HG03139 (cell line): ENCODE data around the gene FOXRED2.
A peak's percentile ranks its signal among the peaks of the same experiment; 100 is the strongest.
"Not testable (repeated sequence)": the region's sequence is repeated elsewhere in the genome, so short reads cannot be mapped to it uniquely, and the experiment has no call there.

ENCODE experiments used
- ATAC-seq: cut with Tn5 transposase; IDR thresholded peaks from one replicate; pipeline ENCODE4 v1.9.1; 2021; ENCODE audit not compliant: unreplicated experiment

Gene FOXRED2

DNA sequence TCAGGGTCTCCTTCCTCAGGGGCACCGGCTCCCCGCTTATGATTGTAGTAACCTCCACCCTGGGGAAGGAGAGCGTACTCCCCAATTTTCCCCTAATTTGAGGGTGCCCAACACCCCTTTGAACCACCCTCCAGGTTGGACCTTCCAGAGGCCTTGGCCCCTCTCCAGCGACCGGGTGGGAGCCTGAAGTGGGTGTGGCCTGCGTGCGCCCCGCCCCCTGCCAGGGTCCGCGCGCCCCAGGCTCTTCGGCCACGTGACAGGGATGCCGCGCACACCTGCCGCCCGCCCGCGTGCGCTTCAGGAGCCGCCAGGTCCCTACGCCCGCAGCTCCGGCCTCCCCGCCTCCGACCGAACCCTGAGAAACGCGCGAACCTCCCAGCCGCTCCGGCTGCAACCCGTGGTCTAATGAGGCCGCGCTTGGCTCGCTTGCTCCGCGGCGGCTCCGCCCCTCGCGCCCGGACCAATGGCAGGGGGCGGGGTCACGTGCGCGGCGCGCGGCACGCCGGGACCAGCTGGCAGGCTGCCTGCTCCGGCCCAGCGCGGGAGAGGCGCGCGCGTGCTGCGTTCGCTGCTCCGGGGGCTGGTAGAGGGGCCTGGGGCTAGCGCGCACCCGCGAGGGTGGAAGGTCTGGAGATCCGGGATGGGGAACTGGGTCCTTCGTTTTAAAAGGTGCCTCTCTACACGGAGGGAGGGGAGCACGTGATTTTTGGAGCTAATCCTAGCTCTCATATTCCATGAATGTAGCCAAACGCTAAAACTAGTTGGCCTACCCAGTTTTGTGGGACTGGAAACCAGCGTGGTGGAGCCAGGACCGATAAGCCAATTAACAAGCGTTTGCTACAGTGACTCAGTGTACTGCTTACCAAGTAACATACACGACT, at the start of gene FOXRED2:
Gene FOXRED2 (minus strand): TSS at position 404 of the 881 bp plus-strand sequence. CDS start 618 bp downstream, outside the sequence.
- ATAC-seq, result peak; percentile 66

DNA sequence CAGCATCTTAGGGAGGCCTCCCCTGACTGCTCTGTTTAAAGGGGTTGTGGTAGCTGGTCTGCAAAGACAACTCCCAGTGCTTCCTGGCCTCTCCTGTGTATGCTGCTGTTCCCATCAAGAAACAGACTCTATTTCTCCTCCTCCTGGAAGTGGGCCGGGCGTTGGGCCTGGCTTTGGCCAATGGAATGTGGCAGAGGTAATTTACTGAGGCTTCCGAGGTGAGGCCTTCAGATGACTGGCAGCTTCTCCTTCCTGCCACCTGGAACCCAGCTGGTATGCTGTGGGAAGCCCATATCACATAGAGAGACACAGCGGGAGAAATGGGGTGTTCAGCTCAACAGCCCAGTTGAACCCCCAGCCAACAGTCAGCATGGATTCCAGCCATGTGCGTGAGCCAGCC, 47.3 kb upstream of the FOXRED2 start:
- no peak for ATAC-seq

DNA sequence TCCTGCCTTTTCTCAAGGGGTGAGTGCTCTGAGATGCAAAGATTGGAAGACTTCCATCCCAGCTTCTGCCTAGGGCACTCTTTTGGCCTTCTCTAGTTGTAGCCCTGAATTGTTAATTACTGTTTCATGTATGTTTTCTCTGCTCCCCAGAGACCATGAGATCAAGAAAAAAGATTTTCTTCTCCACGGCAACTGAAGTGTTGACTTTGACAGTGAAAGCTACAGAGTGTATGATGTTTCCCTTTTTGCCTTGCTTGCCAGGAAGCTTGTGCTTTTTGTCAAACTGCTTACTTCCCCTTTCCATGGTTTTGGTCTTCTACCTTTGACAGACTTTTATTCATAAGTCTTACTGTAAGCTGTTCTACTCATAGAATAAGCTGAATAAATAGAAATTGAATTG, 45.4 kb upstream of the FOXRED2 start:
- ATAC-seq, result no peak

DNA sequence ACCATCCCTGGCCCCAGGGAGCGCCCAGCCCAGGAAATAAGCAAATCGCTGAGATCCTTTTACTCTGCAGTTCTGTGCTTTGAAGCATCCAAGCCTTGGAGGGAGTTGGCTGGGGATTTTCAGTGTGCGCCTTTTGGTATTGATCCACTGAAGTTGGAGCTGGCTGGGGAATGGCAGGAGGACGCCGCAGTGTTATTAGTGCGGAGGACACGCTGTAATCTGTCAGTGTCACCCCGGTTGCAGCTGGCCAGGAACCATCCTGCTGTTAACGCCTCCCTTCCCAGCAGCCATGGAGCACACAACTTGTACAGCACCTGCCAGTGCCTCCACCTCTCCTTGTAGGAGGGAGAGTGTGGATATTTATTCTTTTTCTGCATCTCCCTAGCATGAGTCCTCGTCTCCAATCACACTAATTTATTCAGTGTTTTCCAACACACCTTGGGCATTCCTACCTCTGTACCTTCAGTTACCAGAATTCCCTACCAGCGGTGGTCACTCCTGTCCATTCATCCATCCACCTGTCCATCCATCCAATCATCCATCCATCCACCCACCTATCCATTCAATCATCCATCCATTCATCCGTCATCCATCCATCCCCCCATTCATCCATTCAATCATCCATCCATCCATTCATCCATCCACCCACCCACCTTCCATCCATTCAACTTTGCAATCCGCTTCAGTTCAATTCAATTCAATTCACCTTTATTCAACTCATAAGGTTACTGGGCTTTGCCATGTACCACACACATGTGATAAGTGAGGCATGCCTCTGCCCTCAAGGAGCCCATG, 44.1 kb upstream of the FOXRED2 start:
- ATAC-seq, result no peak

DNA sequence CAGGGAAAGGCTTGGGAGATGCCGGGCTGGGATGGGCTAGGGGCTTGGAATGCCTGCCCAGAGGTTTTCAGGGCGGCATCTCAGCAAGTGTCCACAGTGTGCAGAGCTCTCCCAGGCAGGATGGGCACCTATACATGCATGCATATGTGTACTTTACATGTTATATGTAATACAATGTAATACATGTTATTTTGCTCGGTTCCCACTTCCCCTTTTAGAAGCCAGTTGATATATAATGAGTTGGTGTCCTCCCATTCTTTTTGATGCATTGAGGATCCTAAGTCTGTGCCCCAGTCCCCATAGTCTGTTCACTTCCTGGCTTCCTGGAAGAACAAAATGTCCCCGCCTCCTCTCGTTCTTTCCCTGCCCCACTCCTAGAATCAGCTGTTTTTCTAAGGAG, 42.2 kb upstream of the FOXRED2 start:
- ATAC-seq, result no peak

DNA sequence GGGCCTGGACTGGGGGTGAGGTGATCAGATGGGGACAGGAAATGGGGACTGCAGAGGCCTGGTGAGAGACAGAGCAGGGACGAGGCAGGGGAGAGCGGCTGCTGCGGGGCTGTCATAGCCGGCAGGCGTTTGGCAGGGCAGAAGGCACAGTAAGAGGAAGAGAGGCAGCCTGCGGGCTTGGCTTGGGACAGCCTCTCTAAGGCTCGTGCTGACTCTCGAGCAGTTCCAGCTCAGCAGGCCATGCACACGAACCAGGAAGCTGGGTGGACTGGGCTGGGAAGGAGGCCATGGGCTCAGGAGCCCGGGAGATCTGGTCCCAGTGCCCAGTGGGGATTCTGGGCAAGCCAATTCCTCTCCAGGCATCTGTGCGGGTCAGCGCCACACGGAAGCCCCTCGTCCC, 41.8 kb upstream of the FOXRED2 start:
- ATAC-seq, result no peak

DNA sequence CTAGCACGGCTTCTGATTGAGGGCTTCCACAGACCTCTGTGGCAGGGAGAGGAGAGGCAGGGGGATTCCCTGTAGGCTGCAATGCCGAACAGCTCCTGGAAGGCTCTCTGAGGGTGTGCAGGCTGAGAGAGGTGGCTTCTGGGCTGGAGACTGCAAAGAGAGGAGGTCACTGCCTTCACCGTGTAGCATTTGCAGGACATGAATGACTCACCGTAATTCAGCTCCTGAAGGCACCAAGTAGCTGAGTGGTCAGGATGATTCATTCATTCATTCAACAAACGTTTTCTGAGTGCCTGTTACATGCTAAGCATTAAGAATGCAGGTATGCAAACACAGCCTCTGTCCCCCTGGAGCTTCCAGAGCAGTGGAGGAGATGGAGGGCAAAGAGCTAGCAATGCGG, 40.1 kb upstream of the FOXRED2 start:
- no peak for ATAC-seq

DNA sequence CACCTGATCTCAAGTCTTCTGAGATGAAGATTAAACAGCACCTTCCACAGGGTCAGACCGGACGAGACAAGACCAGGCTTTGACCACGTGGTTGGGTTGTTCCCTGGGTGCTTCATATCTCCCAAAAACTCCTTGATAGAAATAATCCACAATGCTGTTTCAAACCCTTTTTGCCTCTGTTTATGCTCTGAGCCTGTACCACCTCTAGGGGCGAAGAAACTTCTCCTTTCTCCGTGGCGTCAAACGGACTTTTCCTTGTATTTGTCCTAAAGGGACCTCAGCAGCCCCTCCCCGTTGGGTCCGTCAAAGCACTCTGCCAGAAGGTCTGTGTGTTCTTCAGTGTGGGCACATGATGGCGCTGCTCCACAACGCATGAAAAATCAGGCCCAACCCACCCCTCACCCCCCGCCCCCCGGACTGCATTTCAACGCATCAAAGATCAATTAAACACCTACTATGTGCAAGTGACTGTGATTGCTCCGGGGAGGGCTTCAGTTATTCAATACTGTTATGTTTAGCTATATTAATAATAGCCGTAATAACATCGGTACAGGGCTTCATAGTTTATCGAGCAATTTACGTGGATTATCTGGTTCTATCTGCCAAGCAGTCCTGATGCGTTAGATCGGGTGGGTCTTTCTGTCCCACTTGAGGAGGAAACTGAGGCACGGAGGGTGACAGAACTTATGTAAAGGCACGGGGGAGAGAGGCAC, 39.4 kb upstream of the FOXRED2 start:
- ATAC-seq, result no peak

DNA sequence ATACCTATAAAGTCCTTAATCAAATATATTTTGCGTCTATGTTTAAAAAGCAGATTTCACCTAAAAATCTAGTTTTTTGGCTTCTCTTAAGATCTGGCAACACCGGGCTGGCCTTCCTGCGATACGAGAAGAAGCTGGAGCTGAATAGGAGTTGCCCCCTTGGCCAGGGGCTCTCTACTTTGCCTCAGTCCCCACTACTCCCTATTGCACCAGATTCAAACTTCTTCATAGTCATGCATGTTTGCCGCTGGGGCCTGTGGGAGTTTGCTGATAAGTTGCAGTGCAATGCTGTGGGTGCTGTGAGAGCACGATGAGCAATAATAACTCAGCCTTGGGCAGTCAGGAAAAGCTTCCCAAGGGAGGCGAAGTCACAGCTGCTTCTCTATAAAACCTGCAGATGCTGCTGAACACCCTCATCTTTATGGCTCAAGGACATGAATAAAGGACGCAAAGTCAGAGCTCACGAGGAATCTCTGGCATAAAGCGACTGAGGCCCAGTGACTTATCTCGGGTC, 37.3 kb upstream of the FOXRED2 start:
- ATAC-seq, result no peak

DNA sequence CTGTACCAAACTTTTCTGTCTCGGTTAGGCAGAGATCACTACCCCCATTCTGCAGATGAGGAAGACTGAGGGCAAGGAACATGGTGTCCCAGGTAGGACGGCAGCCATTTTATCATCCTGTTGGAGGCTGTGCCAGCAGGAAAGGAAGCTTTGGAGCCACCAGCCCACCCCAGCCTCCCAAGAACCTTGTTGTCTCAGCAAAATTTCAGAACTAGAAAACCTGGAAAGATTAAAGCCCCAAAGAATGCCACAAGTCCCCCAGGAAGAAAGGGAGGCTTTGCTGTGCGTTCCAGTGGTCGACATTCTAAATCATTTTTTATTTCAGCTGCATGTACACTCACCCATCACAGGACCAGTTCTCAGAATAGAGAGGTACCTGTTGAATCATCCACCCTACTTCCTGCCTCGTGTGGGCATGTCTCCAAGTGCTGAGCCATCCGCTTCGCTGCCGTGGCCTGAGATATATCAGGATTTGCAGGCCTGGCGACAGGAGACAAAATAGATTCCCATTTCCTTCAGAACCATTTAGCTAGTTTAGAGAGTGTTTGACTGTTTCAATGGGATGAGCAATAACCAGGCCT, 35.1 kb upstream of the FOXRED2 start:
- ATAC-seq, result no peak

DNA sequence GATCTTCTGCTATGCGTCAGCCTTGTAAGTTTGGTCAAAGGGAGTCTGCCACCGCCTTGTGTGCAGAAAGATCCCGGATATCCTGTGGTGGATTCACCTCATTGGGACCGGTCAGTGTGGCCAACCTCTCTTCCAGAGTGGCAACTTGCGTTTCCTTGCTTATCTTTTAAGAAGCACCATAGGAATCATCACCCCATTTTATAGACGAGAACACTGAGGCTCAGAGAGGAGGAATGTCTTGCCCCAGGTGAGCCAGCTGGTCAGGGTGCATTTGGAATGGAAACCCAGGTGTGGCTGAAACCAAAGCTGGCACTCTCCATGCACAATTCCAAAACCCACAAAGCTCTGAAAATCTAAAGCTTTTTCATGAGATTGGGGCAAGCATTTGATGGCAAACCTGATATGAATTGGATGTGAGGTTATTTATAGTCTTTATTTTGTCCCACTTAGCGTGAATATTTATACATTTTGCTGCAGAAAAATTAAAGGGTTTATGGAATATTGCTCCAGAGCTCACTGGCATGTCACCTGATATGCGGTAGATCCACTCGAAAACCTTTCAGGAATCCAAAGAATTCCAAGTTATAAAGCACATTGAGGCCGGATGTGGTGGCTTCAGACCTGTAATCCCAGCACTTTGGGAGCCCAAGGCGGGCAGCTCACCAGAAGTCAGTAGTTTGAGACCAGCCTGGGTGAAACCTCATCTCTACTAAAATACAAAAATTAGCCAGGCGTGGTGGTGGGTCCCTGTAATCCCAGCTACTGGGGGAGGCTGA, 34.2 kb upstream of the FOXRED2 start:
- ATAC-seq, result no peak

DNA sequence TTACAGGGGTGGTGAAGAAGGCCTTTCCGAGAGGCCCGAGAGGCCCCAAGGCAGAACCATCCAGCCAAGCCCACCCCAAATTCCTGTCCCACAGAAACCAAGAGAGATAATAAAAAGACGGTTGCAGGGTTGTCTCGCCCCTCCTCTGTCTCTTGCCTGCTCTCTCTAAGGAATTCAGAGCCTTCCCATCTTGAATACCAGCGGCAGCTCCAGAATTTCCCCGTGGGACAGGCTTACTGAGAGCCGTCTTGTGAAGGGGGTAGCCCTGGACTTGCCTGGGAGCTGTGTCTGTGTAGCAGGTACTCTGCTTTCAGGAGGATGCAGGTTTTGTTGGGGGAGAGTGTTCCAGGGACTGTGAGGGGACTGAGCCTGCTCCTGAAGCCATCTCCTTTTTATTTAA, 31.7 kb upstream of the FOXRED2 start:
- no peak for ATAC-seq

DNA sequence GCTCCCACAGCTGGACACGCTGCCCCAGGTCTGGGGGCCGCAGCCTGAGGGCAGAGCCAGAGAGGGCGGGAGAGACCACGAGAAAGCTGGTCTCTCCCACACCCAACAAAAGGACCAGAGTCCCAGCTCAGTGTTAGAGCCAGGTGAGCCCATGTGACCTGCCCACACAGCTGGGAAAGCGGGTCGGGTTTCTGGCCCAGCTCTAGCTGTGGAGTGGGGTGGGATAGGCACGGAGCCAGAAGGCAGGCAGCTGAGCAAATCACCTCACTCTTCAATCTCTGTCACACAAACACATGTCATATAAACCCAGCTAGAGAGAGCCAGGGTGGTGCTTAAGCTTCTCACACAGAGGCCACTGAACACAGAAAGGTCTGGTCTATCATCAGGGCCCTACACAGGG, 29.9 kb upstream of the FOXRED2 start:
- ATAC-seq, result no peak

DNA sequence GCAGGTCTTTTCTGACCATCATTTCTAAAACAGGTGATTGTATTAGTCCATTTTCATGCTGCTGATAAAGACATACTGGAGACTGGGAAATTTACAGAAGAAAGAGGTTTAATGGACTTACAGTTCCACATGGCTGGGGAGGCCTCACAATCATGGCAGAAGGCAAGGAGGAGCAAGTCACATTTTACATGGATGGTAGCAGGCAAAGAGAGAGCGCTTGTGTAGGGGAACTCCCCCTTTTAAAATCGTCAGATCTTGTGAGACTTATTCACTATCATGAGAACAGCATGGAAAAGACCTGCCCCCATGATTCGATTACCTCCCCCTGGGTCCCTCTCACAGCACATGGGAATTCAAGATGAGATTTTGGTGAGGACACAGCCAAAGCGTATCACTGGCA, 26.5 kb upstream of the FOXRED2 start:
- ATAC-seq, result not testable (repeated sequence)

DNA sequence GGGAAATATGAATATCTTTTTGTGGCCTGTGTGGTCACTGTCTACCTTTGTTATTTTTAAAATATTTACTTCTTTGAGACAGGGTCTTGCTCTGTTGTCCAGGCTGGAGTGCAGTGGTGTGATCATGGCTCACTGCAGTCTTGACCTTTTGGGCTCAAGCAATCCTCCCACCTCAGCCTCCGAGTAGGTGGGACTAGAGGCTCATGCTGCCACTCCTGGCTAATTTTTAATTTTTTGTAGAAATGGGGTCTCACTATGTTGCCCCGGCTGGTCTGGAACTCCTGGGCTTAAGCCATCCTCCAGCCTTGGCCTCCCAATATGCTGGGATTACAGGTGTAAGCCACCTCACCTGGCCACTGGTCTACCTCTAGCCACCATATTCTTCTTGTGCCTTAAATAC, 25.6 kb upstream of the FOXRED2 start:
- no peak for ATAC-seq

DNA sequence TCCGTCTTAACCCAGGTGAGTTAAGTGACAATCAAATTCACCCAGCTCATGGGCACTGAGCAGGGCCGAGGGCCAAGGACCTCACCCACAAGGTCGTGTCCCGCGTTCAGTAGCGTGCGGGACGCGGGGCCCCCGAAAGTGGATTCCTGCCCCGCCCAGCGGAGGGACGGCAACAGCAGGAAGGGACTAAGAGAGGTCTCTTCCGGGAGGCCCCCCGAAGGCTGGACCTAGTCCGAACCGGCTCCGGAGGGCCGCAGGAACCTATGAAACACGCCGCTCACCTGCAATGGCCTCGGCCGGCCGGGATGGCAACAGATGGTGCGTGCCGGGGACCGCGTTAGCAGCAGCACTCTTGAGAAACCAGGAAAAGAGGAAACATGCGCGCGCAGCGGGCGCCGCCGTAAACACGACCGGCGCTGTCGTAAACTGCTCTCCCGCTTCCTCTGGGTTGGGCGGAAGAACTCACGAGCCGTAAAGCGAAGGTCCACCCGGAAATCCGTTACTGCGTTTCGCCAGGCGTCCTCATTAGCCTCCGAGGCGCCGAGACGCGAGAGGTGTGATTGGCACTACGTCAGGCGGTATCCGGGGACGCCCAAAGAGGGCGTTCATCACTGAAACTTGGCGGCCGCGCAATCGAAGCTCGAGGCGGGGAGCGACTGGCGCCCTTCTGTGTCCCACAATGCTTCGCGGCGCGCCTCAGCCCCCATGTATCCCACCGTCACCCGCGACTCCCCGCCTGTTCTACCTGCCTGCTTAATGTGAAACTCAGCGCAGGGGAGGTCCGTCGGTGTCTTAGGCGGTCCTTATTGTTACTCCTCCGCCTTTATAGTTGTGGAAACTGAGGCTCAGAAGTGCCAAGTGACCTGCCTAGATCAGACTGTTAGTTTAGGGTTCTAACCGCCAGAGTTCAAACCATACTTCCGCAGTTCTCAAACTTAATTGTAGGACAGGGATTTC, 22.2 kb upstream of the FOXRED2 start, which contains the start of gene EIF3D:
Gene EIF3D (minus strand): TSS at position 372 of the 957 bp plus-strand sequence. CDS start 3,045 bp downstream, outside the sequence.
- ATAC-seq, result peak; percentile 94

DNA sequence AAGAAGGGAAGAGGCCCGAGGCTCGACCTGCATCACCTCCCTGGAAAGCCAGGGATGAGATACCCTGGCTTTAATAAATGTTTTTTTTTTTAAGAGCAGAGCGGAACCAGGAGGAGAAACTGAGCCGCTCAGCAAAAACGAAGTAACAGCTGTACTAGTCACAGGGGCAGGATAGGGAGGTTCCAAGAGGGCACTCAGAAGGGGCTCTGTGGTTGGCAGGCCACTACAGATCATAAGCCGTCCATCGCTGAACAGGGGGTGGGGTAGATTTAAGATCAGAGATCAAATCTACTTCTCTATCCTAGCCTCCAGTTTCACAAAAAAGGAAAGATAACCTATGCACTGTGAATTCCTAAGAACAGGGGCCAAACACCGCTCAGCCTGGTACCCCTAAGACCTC, 21.5 kb upstream of the FOXRED2 start:
- ATAC-seq, result no peak

DNA sequence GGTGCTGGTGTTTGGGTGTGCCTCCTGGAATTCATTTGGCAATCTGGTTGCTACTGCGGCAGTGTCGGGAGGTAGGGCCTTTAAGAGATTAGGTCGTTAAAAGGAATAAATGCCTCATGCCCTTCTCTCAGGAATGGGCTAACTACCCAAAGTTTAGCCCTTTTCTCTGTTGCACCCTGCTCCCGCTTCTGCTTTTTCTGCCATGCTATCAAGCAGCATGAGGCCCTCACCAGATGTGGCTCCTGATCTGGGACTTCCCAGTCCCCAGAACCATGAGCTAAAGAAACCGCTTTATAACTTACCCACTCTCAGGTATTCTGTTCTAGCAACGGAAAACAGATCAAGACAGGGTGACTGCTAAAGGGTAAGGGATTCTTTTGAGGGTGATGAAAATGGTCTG, 15.8 kb upstream of the FOXRED2 start:
- no peak for ATAC-seq

DNA sequence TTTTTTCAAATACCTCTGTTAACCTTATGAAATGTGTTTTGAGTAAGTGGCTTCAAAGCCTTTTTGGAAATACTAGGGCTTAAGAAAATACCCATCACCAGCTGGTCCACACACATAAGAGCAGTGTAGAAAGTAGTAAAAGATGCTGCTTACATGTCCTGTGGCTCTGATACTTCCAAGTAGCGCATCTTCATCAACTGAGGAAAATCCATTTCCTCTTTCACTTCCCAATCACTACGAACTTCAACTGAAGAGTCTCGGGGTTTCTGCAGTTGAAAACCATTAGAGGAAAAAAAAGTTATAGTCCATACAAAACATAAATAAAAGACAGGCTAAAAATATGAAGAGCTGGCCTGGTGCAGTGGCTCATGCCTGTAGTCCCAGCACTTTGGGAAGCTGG, 13.6 kb upstream of the FOXRED2 start:
- no peak for ATAC-seq
